GM18508 (cell line): ENCODE data around the gene MET.
"Not testable (repeated sequence)": the region's sequence is repeated elsewhere in the genome, so short reads cannot be mapped to it uniquely, and the experiment has no call there.

ENCODE experiments used
- ATAC-seq: cut with Tn5 transposase; IDR thresholded peaks from one replicate; pipeline ENCODE4 v1.9.1; 2021; ENCODE audit warnings: moderate number of reproducible peaks; ENCODE audit not compliant: insufficient read depth, unreplicated experiment

The MET gene

DNA sequence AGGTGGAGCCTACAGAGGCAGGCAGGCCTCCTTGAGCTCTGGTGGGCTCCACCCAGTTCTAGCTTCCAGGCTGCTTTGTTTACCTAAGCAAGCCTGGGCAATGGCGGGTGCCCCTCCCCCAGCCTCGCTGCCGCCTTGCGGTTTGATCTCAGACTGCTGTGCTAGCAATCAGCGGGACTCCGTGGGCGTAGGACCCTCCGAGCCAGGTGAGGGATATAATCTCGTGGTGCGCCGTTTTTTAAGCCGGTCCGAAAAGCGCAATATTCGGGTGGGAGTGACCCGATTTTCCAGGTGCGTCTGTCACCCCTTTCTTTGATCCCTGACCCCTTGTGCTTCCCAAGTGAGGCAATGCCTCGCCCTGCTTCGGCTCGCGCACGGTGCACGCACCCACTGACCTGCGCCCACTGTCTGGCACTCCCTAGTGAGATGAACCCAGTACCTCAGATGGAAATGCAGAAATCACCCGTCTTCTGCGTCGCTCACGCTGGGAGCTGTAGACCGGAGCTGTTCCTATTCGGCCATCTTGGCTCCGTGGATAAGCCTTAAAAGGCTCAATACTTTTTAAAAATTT is 52.0 kb downstream of the MET start:
- not testable (repeated sequence) for ATAC-seq

DNA sequence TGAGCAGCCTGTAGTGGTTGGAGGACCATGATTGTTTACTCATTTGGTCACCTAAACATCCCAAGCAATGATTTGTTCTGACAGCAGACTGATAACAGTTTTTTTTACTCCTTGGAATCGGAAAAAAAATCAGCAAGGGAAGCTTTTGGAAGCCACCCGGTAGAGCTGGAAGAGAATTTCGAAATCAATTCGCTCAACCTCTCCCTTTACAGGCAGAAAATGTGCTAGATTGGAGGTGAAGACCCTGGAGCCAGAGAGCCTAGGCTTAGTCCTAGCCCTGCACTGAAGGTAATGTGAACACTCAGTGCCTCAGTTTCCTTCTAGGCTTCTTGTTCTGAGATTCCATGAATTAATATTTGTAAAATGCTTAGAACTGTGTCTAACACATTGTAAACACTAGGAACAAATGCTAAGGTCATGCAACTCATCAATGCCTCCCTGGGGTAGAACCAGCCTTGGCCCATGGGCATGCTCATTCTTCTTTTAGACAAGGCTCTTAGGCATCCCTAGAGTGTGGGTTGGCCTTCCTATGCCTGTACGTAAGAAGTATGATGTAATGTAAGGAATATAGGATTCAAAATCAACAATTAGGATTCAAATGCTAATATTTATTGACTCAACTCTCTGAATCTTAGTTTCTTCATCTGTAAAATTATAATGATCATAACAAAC is 52.7 kb downstream of the MET start:
- no peak for ATAC-seq

DNA sequence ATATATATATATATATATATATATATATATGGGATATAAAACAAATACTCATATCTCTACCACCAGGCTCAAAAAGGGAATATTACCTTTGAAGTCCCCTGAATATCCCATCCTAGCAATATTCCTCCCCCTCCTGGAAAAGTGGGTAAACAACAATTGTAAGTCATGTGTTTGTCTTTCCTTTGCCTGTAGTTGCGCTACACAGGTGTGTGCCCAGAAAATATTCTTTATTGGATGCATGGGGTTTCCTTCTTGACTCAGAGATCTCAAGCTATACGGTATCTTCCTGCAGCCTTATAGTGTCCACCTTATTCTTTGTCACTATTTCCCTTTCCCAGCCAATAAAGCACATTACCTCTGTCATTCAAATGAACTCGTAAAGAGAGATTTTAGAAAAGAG is 54.2 kb downstream of the MET start:
- no peak for ATAC-seq

DNA sequence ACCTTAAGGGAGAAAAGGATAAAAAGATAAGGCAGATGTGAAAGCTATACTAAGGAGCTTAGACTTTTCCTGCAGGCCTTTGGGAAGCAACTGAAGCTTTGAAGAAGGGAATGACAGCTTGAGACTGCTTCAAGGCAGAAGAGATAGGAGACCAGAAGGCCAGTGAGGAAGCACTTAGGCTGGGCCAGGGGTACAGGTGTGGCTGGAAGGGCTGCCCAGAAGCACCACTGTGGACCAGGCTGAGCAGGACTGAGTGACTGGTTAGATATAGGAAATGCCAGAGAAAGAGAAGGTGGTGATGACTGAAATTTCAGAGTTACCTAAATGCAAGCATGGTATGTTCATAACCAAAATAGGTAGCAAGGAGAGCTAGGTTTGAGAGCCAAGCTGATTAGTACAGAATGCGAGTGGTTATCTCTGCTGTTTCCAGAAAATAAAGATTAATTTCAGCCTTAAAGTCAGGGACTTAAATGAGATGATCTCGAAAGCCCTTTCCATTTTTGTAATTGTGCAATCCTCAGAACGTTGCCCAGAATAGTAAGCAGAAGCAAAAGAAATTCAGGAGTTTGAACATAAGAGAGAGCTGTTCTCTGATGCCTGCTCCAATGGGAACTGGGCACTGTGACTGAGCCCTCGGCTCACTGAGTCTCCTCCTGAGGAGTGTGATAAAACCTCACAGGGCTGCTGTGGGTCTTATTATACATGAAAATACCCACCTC is 54.9 kb downstream of the MET start:
- no peak for ATAC-seq

DNA sequence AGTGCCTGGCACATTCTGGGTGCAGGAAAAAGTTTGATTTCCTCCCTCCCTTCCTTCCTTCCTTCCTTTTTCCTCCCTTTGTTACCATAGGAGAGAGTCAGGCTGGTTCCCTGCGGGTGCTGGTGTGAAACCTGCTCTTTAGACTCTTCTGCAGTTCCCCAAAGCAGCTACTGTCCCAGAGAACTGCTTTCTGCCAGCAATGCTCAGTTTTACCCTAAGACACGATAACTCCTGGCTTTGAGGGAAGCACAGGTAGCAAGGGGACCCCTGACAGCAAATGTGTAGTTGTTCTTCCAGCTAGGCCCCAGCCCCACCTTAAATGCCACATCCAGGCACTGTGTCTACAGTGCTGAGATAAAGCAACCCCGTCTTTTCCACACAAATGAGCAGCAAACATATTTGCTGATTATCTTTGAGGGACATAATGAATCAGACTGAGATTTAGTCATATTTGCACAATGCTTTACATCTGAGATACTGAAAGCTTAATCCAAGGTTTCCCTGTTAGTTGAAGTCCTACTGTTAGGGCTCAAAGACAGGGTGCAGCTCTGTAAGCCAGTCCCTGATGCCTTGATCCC is 55.5 kb downstream of the MET start:
- ATAC-seq: no peak

DNA sequence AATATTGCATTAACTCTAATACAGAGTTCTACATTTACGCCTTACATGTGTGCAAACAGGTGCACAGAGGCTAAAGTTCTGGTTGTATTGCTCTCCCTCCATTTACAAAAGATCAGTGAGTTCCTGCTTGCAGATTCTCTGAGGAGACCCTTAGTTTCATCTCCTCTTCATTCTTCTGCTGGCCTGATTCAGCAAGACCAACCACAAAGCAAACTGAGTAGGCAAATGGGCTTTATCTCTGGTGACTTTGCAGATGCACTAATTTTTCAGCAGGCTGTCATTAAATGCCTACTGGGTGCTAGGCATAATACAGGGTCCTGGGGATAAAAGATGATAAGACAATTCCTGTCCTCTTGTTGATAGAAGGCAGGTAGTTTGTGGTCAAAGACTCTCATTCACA is 56.4 kb downstream of the MET start:
- ATAC-seq: no peak

DNA sequence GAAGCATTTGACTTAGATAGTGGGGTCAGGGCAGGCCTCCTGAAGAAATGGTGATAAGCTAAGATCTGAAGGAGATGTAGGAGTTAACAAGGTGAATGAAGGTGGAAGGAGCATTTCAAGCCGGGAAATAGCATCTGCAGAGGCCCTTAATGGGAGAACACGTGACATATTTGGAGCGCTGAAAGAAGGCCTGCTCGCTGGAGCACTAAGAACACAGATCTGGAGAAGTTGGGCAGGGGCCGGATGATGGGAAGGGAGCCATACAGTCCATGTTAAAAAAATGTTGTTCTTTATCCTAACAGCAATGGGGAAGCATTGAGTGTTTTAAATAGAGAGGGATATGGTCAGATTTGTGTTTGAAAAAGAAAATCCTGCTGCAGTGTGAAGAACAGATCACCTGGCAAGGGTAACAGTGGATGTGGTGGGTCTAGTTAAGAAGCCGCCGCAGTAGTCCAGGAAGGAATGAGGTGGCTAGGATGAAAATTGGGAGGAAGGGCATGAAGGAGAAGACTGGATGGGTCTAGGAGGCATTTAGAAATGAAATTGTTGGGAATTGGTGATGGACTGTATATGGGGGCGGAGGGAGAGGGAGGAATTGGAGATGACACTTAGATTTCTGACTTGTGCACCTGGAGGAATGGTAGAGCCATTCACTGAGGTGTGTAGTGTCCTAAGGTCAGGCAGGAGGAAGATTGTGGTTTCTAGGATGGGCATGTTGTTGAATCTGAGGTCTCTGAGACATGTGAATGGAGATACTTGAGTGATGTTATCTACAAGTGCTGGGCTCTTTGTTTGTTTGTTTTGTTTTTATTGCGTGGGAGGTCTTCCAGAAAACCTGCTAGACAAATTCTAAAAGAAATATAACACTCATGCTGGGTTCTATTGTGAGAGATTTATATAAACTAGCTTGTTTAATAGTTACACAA is 58.4 kb downstream of the MET start:
- no peak for ATAC-seq

DNA sequence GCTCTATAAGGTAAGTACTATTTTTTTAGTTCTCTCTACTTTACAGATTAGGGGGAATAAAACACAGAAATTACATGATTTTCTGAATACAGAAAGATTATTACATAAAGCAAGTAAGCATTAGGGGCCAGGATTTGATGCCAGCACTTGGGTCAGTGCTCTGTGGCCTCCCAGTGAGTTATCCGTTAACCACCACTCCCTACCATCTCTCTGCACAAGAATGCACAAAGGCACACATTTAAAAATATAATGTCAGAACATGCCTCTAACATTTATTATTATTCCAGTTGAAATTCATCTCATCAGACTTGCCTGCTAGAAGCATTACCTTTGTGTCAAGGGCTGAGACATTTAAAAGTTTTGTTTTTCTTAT is 59.0 kb downstream of the MET start:
- ATAC-seq: no peak

DNA sequence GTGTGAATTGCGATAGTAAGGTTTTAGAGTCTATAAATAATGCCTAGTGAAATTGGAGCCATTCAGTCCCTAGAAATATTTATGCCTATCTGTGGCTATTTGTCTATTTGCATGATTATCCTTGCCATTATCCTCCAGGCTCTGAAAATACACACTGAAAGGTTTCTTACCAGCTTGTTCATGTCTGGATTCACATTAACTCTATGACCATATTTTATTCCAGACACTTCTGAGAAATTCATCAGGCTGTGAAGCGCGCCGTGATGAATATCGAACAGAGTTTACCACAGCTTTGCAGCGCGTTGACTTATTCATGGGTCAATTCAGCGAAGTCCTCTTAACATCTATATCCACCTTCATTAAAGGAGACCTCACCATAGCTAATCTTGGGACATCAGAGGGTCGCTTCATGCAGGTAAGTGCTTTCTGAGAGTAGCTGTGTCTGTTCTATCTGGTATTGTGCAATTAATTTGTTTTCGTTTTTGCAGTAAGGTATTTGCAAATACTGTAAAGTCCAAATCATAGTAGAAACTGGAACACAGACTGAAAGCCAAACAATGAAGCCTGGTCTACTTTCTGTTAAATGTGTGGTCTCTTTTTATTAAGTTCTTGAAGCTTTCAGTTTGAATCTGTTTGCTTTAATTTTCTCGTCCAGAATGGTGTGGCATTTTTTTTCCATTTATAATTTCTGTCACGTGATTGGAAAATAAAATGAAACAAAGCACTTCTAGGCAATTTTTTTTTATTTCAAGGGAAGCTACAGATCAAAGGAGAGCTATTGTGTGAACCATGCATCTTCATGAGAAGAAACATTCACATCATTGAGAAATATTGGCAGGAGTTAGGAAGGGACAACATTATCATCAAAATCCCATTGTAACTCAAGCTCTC is 59.7 kb downstream of the MET start:
- ATAC-seq: no peak

DNA sequence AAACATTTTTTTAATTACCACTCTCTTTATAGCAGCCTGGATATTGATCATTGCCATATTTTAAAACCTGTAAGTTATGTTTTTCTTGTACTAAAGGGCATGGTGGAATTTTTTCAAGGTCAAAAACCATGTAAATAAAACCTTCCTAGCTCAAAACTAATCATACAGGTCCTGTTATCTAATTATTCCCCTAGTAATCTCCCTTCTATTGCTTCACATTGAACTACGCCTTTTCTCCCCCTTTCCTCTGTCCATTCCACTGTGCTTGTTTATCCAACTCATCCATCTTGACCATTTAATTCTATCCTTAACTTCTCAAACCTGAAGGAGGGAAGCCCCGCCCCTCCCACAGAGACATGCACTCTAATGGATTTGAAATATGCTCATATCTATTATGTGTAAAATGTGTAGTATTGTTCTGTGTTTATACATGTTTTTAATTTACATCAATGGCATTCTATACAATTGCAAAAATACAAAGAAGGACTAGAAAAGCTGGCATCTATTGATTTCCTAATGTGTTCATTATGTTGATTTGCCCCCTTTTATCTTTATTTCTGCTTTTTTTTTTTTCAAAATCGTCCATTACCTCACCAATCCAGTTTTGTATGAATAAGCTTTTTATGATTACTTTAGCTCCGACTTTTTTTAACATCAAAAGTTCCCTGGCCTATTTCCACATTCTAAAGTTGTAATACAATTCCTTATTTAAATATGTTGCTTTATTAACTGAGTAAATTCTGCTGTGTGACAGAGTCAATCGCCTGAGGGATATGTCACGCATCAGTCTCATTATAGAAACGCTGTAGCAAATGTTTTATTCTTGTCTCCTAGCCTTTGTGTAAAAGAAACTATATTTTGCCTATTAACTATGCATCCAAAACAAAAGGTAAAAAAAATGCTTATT is 61.0 kb downstream of the MET start:
- no peak for ATAC-seq

DNA sequence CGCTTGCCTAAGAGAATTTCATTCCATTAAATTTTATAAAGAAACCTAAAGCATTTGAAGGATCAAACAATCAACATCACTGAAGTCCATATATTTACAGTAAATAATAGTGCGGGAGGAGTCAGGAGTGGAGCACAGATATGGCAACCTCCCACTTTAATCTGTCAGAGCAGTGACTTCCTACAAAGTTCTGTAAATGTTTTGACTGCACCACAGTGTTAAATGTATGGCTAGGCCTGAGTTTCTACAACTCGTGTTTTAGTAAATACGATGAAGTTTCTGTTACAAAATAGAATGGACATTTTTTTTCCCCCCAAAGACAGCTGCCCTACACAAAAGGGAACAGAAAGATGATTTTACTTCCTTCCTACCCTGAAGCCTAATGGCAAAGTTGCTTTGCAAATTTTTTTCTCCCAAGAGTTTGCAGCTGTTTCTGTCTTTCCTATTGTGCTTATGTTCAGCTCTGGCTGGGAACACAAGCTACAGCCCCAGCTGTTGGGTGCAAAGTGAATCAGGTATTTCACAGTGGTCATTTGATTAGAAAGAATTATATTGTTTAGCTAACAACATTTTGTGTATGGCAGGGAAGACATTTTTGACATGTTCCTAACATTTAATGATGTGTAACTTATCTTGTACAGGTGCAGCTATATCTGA is 62.1 kb downstream of the MET start:
- no peak for ATAC-seq

DNA sequence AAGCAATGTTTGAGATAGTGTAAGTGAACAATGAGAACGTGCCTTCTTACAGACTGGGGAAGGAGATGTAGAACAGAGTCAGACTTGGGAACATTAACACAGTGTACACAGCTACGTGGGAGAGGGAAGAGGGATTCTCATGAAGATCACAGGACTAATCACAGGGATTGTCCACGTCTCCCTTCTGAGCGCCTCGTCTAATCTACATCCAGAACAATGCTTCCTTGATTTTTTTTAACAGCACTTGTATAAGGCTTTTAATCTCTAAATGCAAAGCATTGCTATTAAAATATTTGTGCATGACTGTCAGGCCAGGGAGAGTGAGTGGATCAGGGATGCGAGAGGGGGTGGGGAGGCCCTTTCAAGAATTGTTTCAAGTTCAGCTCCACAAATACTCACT is 62.7 kb downstream of the MET start:
- no peak for ATAC-seq

DNA sequence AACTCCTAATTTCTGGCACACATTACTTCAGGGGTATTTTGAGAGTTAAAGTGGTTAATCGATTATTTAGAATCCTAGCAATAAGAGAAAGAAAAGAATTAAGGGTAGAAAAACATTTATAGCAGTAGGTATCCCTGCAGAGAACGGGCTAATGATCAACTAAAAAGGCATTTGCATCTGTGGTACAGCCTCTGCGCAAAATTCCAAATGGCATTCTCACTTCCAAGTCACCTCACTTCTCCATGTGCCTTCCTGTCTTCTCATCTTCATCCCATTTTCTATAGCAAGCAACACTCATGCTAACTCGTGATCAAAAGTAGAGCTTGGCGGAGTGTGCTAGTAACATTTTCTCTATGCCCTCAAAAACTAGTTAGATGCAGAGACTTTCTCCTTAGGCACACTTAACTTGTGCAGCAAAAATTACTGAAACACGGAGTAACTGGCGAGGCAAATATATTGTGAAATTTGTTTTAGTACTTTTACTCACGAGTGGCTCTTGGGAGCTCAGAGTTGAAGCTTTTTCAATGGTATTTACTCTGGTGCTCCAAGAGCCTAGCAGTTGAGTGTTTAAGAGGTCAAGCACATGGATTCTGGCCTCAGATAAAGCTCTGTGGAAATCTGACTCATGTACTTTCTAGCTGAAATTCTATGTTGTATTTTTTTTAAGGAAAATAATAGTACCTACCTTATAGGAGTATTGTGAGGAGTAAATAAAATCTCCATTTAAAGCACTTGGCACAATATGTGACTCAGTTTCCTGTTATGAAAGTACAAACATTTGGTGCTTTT is 65.1 kb downstream of the MET start:
- no peak for ATAC-seq

DNA sequence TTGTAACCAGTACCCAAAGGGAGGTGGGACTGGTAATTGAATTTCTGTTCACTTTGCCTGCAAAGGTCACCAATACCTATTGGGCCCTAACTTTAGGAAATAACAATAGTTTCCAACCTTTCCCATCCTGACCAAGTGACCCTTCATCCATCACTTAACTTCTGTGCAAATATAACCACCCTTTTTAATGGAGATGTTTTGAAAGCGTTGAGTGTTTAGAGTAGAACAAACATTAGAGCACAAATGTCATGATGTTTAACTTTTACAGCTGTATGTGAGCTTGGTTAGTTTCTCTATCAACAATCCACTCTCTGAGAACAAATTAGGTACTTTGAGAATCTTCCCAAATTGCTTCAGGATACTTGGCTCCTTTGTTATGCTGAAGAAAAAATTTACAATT is 66.4 kb downstream of the MET start:
- no peak for ATAC-seq

DNA sequence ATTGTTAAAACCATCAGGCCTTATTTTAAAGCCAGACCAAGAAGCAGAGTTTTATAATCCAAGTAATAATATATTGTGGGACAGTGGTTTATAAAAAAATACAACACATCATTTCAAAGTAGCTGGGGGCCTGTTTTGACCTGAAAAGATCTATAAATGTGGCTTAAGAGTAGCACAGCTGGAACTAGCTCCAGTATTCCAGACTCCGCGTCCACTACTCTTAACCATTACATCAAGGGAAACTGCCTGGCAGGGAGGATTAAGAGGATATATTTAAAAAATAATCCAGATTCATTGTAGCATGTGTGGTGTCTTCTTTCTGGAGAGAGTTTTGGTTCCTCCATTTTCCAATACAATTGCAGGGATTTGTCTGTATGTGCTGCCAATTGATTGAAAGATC is 67.3 kb downstream of the MET start:
- no peak for ATAC-seq

DNA sequence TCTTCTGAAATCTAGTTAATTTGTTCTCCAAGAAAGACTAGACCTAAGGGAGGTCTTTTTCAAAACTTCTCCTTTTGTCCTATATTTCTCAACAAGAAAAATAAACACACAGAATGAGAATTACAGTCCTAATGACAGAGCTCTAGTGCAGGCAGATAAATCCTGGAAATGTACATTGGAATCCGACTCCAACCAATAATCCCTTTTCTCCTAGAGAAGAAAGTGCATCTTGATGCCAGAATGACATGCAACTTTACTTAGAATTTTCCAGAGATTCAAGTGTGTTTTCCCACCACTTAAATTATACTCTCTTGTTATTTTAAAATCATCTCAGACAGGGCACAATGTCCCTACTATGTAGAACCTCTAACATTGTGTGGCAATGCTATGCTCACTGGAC is 68.2 kb downstream of the MET start:
- ATAC-seq: no peak

DNA sequence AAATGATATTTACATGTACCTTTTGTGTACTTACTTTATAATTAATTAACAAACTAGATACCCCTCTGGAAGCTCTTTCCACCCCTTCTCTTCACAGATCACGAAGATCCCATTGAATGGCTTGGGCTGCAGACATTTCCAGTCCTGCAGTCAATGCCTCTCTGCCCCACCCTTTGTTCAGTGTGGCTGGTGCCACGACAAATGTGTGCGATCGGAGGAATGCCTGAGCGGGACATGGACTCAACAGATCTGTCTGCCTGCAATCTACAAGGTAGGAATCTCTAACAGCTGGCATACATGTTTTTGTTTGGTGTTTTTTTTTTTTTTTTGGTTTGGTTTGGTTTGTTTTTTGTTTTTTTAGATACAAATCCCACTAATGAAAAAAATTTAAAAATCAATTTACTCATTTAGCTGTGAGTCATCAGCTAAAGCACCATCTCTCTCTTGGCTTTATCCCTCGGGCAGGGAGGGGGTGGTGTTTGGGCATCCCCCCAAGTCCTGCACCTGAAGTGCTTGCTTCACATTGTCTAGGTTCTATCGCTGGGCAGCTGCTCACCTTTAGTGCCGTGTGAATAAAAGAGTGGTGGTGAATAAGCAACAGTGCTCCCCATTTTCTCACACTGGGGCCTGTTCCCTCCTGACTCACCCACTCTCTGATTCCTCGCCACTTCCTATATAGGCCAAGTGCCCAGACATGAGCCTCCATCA is 68.9 kb downstream of the MET start:
- ATAC-seq: no peak
